GM15510 (cell line): ENCODE results near the gene TTC3.

Experiments used
- POLR2A ChIP-seq: IDR thresholded peaks from 3 replicates; pipeline ENCODE4 v1.6.1; 2011; ENCODE audit warnings: borderline replicate concordance; ENCODE audit not compliant: insufficient read length; ENCODE audit errors: extremely low read depth

The TTC3 gene

DNA sequence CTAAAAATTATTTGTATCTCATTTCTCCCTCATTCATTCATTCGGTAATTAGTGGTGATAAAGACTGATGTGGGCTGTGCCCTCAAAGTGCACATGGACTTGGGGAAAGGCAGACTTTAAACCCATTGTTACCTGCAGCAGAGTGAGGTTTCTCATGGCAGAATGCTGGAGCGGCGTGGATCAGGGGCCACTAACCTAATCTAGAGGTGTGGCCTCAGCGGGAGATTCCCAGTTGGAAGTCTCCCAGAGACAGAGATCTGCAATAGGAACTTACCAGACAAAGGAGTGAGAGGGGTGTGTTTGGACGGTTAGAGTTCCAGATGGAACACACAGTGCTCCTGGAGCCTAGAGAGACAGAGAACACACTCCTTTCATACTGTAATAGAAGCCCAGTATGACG, 120.6 kb downstream of the TTC3 start:
- TF ChIP-seq POLR2A = no peak

DNA sequence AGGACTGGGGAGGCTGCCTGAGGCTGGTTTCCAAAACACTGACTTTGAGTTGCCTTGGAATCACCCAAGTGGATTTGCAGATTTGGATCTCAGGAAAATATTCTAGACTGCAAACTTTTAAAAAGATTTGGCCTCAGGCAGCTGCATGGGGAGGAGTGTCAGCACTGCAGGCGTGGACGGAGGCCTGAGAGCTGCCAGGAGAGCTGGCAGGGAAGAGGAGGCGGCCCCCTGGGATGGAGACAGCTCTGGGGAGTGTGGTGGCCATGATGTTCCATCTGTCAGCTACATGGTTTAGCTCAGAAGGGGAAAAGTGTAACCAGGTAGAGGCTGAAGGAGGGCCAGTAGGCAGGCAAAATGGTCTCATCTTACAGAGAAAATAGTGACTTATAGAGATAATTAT, 122.0 kb downstream of the TTC3 start:
- TF ChIP-seq POLR2A = no peak

DNA sequence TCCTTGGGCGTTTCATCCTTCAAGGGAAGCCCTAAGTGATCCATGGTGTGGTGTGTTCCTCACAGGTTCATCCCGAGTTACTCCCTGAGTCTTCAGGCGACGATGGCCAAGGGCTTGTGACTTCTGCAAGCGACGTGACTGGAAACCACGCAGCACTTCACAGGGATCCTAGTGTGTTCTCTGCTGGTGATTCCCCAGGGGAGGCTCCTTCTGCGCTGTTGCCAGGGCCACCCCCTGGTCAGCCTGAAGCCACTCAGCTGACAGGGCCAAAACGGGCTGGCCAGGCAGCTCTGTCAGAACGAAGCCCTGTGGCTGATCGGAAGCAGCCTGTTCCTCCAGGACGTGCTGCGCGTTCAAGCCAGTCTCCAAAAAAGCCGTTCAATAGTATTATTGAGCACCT, 122.6 kb downstream of the TTC3 start:
- TF ChIP-seq POLR2A = no peak

DNA sequence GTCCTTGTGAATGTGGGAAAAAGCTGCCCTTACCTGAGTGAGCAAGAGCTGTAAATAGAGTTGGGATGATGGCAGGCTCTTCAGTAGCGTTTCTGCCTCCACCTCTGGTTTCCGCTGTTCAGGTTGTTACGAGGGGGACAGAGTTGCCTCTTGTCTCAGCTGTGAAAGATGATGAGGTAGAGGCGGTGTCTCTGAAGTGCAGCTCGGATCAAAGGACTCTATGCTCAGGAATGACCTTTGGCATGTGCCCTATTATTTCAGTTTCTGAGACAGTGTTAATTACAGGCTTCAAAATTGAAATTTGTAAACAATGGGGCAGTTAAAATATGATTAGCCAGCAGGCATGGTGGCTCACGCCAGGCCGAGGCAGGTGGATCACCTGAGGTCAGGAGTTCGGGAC, 123.8 kb downstream of the TTC3 start:
- no peak for TF ChIP-seq POLR2A

DNA sequence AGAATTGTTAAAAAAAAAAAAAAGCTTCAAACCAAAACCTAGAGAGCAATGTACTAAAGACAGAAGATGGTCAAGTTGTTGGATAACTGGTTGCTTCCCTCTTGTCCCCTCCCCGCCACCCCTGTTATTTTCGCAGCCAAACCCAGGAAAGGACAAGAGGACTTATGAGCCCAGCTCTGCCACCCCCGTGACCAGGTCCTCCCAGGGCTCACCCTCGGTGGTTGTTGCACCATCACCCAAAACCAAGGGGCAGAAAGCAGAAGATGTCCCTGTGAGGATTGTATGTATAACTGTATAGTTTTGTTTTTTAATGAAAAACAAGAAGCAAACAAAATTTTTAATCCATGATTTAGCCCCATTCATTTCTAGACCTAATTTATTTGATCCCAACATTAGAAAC, 124.7 kb downstream of the TTC3 start:
- TF ChIP-seq POLR2A = no peak

DNA sequence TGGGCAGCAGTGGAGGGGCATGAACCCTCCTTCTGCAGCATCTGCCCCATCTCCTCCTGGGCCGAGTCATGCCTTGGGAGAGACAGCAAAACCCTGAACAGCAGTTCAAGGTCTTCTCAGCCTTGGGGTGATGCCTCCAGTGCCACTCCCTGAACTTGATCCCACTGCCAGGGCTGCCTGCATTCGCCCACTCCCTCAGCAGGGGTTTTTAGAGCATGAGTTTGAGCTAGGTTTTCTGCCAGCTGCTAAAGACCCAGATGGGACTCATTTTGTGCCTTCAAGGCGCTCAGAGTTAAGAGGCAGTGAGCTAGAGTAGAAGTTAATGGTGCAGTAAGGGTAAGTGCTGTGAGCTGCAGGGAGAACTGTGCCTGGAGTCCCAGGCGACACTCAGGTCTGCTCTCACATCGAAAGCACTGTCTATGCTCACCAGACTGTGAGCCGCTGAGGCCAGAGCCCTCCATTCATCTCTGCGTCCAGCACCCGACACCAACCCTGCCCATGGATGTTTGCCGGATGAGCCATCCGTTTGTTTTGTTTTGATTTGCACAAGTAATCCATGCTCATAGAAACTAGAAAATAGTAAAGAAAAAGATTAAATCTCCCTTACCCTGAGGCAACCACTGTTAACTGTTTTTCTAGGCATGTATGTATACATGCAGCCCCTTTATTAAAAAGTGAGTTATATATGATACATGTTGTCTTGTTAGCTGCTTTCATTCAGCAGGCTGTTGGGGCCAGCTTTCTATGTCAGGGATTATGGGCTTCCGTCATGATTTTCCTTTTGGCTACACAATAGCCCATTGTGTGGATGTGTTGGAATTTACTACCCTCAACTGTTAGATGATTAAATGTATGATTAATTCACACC, 126.2 kb downstream of the TTC3 start:
- TF ChIP-seq POLR2A = no peak

DNA sequence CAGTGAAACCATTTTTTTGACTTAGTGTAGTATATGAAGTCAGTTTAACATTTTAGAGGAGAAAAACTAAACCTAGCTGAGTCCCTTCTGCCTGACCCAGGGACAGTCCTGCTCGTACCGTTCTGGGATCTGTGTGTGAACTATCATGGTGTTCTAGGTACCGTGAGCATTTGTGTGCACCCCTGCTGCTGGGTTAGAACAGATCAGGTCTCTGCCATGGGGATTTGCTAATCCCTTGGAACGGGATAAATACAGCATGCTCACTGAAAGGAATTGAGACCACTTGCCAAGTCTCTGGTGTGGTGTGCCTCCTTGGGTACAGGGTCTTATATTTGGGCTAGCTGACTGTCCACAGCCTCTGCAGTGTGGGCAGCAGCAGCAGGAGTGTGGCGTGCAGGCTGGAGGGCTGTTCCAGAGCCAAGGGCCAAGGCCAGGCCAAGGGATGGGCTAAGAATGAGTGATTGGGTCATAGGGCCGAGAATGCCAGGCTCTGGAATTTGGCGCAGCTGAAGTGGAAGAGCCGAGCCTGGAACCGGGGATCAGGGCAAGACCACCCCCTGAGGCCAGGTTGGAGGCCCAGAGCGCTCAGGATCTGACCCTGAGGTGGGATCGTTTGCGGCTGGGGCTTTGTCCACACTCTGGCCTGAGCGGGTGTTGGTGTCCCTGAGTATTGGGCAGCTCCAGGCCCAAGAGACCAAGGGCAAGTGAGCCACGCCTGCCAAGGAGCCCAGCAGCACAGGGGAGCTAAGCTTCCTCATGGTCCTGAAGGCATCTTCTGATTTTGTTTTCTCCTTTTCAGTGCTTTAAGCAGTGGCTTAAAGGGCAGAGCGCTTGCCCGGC, 127.8 kb downstream of the TTC3 start:
- no peak for TF ChIP-seq POLR2A

DNA sequence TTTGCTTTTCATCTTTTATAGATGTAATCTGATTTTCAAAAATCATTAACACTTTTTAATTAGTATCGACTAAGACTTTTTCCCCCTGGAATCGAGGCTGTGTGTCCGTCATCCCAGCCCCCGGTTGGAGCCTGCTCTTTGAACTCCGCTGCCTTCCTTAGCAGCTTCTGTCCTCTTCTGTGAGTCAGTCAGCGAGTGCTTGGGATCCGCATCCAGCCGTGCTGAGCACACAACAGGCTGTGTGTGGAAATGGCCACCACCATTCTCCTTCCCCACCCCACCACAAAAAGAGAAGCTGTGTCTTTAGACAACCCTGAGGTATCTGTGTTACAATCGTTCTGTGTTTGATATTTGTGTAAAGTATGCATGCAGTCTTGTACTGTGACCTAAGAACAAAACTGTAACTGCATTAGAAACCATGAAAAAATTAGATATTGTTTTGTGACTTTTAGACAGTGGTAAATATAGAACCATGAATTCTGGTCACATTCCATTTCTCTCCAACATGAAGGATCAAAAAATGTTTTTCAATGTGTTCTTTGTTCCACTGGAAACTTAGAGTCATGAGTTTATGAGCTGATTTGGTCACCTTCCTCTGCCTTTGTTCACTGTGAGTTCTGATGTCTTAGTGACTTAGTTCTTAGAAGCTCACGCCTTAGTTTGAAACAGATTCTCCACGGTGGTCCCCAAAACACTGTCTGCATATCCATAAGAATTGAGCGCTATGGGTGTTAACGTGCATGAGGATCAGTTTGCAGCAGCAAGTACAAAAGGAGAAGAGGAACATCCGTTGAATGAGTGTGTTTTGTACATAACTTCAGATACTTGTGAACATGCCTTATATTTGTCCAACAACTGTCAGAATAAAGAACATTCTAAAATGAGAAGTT, 129.4 kb downstream of the TTC3 start:
- no peak for TF ChIP-seq POLR2A

DNA sequence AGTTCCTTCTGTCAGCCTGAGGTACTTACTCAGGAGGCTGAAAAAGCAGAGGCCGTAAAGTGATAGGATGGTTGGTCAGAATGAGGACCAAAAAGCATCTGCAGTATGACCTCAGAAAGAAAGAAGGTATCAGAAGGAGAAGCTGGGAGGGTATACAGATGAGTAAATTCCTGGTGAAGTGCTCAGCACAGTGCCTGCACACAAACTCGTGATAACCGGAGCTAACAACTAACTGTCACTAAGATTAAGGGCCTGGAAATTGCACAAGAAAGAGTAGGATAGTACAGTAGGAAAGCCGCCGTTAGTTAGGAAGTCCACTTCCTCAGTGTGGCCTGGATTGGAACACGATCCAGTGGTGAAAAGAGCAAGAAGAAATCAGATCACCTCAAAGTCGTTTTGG, 131.5 kb downstream of the TTC3 start:
- TF ChIP-seq POLR2A = no peak

DNA sequence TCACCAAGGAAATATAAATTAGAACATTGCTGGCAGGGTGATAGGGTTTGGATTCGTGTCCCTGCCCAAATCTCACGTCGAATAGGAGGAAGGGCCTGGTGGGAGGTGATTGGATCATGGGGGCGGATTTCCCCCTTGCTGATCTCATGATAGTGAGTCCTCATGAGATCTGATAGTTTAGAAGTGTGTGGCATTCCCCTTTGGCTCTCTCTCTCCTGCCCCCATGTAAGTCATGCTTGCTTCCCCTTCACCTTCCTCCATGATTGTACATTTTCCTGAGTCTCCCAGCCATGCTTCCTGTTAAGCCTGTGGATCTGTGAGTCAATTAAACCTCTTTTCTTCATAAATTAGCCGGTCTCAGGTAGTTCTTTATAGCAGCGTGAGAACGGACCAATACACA, 133.4 kb downstream of the TTC3 start:
- no peak for TF ChIP-seq POLR2A

DNA sequence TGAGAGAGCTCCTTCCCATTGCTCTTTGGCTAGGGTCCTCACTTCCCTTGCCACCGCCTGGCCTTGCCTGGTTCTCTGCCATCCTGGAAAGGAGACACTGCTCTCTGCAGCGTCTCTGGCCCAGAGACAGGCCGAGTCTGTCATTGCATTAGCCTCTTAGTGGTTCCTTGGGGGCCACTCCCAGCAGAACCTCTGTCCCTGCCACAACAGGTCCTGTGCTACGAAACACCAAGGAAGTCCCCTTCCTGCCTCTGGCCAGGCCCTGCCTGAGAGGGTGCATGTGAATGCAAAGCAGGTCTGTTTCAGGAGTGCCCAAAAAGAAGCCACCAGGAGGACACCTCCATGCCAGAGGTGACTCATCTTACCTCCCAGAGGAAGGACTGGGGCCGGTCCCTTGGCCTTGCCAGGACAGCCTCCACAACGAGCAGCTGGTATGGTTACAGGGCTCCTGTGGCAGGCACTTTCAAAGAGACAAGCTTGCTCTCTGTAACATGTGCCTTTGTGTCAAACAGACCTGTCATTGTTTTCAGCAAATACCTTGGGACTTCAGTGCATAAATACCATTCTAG, 134.5 kb downstream of the TTC3 start:
- TF ChIP-seq POLR2A = peak; percentile 13

DNA sequence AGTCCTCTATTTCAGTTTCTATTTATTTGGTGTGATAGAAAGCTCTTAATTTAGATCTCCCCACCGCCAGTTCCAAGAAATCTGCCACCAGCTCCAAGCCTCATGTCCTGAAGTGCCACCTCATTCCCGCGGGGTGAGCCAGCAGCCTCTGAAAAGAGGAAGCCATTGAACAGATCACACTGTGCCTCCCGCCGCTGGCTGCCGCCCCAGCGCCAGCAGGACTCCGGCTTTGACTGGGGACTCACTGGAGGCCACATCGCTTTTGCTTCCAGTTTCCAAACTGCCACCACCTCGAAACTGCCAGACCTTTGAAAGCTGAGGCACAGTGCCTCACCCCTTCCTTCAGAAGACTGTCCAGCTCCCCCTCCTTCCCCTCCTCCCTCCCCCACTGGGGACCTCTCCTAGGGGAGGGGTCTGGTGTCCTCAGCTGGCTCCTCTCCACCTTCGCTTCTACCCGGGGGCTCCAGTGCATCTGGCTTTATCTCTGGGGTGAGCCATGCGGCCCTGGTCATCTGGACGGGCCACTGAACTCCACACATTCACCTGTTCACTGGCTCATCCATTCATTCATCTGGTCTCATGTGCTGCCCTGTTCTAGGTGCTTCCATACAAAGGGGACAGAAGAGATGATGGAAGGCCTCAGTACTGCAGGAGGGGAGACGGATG, 135.1 kb downstream of the TTC3 start:
- TF ChIP-seq POLR2A = peak; percentile 37

DNA sequence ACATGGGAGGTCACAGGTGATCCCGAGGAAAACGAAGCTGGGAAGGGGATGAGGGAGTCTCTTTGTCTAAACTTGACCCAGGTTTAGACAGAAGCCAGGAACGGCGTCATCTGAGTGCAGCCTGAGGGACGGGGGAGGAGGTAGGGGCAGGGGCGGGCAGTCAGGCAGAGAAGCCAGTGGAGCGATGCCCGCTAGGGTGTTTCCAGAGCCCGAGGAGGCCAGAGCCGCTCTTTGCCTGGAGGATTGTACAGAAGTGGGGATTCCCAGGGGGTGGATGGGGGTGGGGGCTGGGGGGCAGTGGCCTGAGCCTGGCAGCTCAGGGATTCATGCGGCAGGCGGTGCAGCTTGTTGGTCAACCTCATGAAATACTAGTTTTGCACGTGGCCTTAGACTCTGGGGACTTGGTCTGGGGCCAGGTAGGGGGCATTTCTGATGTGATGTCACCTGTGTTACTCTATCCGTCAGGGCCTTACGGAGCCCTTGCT, 135.7 kb downstream of the TTC3 start:
- TF ChIP-seq POLR2A = no peak

DNA sequence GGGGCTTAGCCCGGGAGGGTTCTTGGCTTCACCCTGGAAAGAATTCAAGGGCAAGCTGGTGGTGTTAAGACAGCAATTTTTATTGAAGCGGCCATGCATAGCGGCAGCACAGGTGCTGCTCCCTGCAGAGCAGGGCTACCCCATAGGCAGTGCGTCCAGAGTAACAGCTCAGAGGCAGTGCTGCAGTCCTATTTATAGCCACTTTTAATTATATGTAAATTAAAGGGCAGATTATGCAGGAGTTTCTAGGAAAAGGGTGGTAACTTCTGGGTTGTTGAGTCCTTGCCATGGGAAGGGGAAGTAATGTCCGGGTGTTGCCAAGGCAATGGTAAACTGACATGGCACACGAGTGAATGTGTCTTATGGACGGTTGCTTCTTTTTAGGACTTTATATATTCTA, 137.1 kb downstream of the TTC3 start:
- no peak for TF ChIP-seq POLR2A
